ENCODE results near the gene EPHB1. TPM values are rescaled to one million over a fixed set of nuclear protein-coding genes. Genes with fewer than 3 reads are reported as not detected.

The EPHB1 gene
- total RNA-seq, 3 donors from 2014 or later: 0.31 to 6.9 (median 0.64) TPM

- no peak for DNase-seq
- intact Hi-C loops (cut with DNase I, micrococcal nuclease): no loop called here
- H3K4me3 ChIP-seq: no peak overlapping the region
- H3K36me3 ChIP-seq (ENCODE audit: low read depth): peaks cover 3% of the 10 kb centered on the region
- TF ChIP-seq, protein P1, sequence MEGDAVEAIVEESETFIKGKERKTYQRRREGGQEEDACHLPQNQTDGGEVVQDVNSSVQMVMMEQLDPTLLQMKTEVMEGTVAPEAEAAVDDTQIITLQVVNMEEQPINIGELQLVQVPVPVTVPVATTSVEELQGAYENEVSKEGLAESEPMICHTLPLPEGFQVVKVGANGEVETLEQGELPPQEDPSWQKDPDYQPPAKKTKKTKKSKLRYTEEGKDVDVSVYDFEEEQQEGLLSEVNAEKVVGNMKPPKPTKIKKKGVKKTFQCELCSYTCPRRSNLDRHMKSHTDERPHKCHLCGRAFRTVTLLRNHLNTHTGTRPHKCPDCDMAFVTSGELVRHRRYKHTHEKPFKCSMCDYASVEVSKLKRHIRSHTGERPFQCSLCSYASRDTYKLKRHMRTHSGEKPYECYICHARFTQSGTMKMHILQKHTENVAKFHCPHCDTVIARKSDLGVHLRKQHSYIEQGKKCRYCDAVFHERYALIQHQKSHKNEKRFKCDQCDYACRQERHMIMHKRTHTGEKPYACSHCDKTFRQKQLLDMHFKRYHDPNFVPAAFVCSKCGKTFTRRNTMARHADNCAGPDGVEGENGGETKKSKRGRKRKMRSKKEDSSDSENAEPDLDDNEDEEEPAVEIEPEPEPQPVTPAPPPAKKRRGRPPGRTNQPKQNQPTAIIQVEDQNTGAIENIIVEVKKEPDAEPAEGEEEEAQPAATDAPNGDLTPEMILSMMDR (IDR thresholded peaks at IDR 0.05): no peak
- no peaks in the 10 kb centered on the region for H3K4me1 ChIP-seq (ENCODE audit: low read depth)
- no peak for ATAC-seq
- no peaks in the 10 kb centered on the region for H3K9me3 ChIP-seq
Observed at GRCh38 chr3:135143474-135143873, 348.4 kb downstream of the EPHB1 start.

DNA sequence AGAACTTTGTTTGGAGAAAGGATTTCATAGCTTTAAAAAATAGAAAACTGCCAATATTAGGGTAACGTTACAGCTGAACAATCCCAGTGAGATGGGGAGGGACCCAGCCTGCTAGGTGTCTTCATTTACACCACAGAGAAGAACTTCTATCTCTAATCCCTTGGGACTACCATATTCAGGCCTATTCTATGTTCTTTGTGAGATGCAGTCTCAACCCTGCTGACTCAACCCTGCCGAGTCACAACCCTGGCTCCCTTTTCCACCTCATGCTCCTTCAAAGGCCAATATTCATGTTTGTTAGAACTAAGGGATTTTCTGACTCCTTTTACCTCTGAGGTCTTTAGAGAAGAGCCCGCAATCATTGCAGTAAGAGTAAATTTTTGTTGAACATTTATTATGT lies 350.5 kb downstream of the EPHB1 start:
- H3K4me1 ChIP-seq (ENCODE audit: low read depth): no peaks in the 10 kb centered on the region
- TF ChIP-seq, protein P1 (IDR thresholded peaks at IDR 0.05): no peak
- ATAC-seq (no peak), DNase-seq (no peak)
- no peak overlapping the region for H3K4me3 ChIP-seq
- peaks cover 3% of the 10 kb centered on the region for H3K36me3 ChIP-seq (ENCODE audit: low read depth)
- intact Hi-C loops (cut with DNase I, micrococcal nuclease): no loop called here
- no peaks in the 10 kb centered on the region for H3K9me3 ChIP-seq

GRCh38 chr3:135147657-135148056 lies 352.6 kb downstream of the EPHB1 start:
- Histone ChIP-seq H3K4me1 (ENCODE audit: low read depth) (no peaks in the 10 kb centered on the region), H3K4me3 (no peak overlapping the region), H3K9me3 (no peaks in the 10 kb centered on the region), H3K36me3 (ENCODE audit: low read depth) (peaks cover 3% of the 10 kb centered on the region)
- intact Hi-C loops (cut with DNase I, micrococcal nuclease): no loop called here
- ATAC-seq (no peak), DNase-seq (no peak)
- TF ChIP-seq, protein P1 (IDR thresholded peaks at IDR 0.05): no peak

- H3K4me3 ChIP-seq: no peak overlapping the region
- DNase-seq: no peak
- peaks cover 3% of the 10 kb centered on the region for H3K36me3 ChIP-seq (ENCODE audit: low read depth)
- no peak for ATAC-seq
- TF ChIP-seq, protein P1 (IDR thresholded peaks at IDR 0.05): no peak
- H3K9me3 ChIP-seq: no peaks in the 10 kb centered on the region
- no peaks in the 10 kb centered on the region for H3K4me1 ChIP-seq (ENCODE audit: low read depth)
- intact Hi-C loops (cut with DNase I, micrococcal nuclease): no loop called here
Observed at GRCh38 chr3:135148398-135149020, 353.4 kb downstream of the EPHB1 start.

DNA sequence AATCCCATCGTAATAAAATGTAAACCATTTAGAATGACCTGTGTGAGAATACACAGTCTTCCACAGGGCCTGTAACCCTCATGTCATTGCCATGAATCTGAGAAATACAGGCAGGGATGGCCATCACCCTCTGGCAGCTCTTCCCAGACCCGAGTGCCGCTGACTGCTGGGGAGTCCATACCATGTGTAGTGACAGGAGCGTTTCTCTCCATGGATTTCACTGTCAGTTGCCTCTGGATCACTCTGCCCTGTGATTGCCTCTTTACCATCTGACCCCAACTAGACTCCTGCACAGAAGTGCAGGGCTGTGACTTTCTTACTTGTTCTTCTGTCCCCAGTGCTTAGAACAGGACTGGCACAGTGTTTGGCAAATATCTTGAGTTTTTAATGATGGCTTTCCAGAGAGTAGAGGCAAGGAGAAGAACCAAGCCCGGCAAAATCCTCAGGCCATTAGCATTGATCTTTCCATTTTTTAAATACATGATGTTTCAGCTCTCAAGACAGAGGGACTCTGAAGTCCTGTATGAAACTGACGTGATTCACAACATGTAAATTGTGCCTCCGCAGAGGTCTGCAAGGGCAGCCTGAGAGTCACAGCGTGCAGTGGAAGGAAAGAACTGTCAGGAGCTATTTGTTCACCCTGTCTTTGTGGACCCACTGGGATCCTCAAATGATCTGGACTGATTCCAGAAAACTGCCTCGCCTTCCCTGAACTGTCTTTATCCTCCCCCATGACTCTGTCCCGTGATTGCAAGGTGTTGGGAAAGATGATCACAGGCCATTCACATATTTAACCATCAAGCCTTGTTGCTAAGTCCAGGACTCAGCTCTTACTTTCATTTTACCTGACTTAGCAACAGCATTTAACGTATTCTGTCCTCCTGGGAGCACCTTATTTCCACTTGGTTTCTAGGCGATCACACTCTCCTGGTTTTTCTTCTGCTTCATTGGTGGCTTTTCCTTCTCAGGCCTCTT lies 354.9 kb downstream of the EPHB1 start:
- H3K4me1 ChIP-seq (ENCODE audit: low read depth): no peaks in the 10 kb centered on the region
- ATAC-seq: no peak
- DNase-seq: no peak
- TF ChIP-seq, protein P1 (IDR thresholded peaks at IDR 0.05): no peak
- H3K36me3 ChIP-seq (ENCODE audit: low read depth): peaks cover under 1% of the 10 kb centered on the region
- no peak overlapping the region for H3K4me3 ChIP-seq
- intact Hi-C loops (cut with DNase I, micrococcal nuclease): no loop called here
- H3K9me3 ChIP-seq: no peaks in the 10 kb centered on the region
